Ascending aorta (tissue), 2 donors: Measurements from ENCODE around the gene SNRNP25. TPM values are rescaled to one million over a fixed set of nuclear protein-coding genes. Genes with fewer than 3 reads are reported as not detected.

Experiments
- DNase-seq, 2 donors: peaks; one replicate each; pipeline ENCODE4 v3.0.0-alpha.2; 2019; ENCODE audit warnings: low spot score in 2 of 2
- H3K27ac ChIP-seq, 2 donors: fragments of 200-600 bp; sonication (generic); one replicate each; pipeline ENCODE4 v1.5.1; 2016 to 2017; ENCODE audit warnings: mild to moderate bottlenecking in 1 of 2
- H3K27me3 ChIP-seq: fragments of 200-600 bp; sonication (generic); one replicate; pipeline ENCODE4 v1.5.1; 2017
- H3K36me3 ChIP-seq, 2 donors: fragments of 200-600 bp; sonication (generic); one replicate each; pipeline ENCODE4 v1.5.1; 2016
- H3K4me1 ChIP-seq, 2 donors: fragments of 200-600 bp; sonication (generic); one replicate each; pipeline ENCODE4 v1.5.1; 2016 to 2017; ENCODE audit warnings: mild to moderate bottlenecking in 1 of 2
- H3K4me3 ChIP-seq, 2 donors: fragments of 200-600 bp; sonication (generic); one replicate each; pipeline ENCODE4 v1.5.1; 2016 to 2017; ENCODE audit warnings: mild to moderate bottlenecking in 1 of 2
- H3K9me3 ChIP-seq, 2 donors: fragments of 200-600 bp; sonication (generic); one replicate each; pipeline ENCODE4 v1.5.1; 2016
- CTCF ChIP-seq, 3 experiments: fragments of 200-600 bp in 2 of 3; fragments of 450-650 bp in 1 of 3; sonication (generic) in 2 of 3; IDR thresholded peaks; one replicate each; pipeline ENCODE4 v1.5.1; 2016 to 2019; ENCODE audit warnings: antibody characterized with exemption in 3 of 3, mild to moderate bottlenecking in 1 of 3, moderate library complexity in 1 of 3
- intact Hi-C: fragments of 100-400 bp; cut with DNase I; formaldehyde crosslinking; loops from one replicate; pipeline ENCODE4 v1.15.1; 2023
- total RNA-seq: library from RNA; depleted of rRNA; stranded (reverse); fragments of >200 nt; gene quantifications from one replicate; pipeline ENCODE4 v1.1.0, GENCODE V29; 2016

SNRNP25 gene
- total RNA-seq, 1 donor from 2014 or later: not detected

- intact Hi-C loops: no loop called here
- peaks cover 16 to 25% of the 10 kb centered on the region in 2 donors for H3K4me1 ChIP-seq
- peaks cover 56 to 57% of the 10 kb centered on the region in 2 donors for H3K36me3 ChIP-seq
- no peaks in the 10 kb centered on the region for H3K27me3 ChIP-seq
- no peak for DNase-seq
- H3K4me3 ChIP-seq: no peak overlapping the region
- TF ChIP-seq CTCF (IDR thresholded peaks at IDR 0.05): no peak
- H3K9me3 ChIP-seq: no peaks in the 10 kb centered on the region
- peak overlapping the region; percentile 43 to 49 for H3K27ac ChIP-seq
Observed at GRCh38 chr16:89391-90302, 36.0 kb downstream of the SNRNP25 start.

GRCh38 chr16:91484-91883, 37.9 kb downstream of the SNRNP25 start:
- DNase-seq: no peak
- intact Hi-C loops: no loop called here
- TF ChIP-seq CTCF (IDR thresholded peaks at IDR 0.05): no peak
- Histone ChIP-seq H3K27ac (peak overlapping the region; percentile 49 to 66), H3K27me3 (no peaks in the 10 kb centered on the region), H3K4me1 (peaks cover 4 to 8% of the 10 kb centered on the region in 2 donors), H3K36me3 (peaks cover 42 to 45% of the 10 kb centered on the region in 2 donors), H3K9me3 (no peaks in the 10 kb centered on the region), H3K4me3 (no peak overlapping the region)

- no peaks in the 10 kb centered on the region for H3K9me3 ChIP-seq
- H3K4me1 ChIP-seq: peaks cover 4 to 13% of the 10 kb centered on the region in 2 donors
- H3K27ac ChIP-seq: peak overlapping the region; percentile 49 to 66
- H3K27me3 ChIP-seq: no peaks in the 10 kb centered on the region
- TF ChIP-seq CTCF (IDR thresholded peaks at IDR 0.05): no peak
- peaks cover 30 to 35% of the 10 kb centered on the region in 2 donors for H3K36me3 ChIP-seq
- no peak overlapping the region for H3K4me3 ChIP-seq
- intact Hi-C loops: no loop called here
- DNase-seq: no peak
Observed at GRCh38 chr16:92431-93339, 39.1 kb downstream of the SNRNP25 start.

- H3K27ac ChIP-seq: no peak overlapping the region
- intact Hi-C loops: no loop called here
- no peak for TF ChIP-seq CTCF (IDR thresholded peaks at IDR 0.05)
- H3K27me3 ChIP-seq: no peaks in the 10 kb centered on the region
- peaks cover 4 to 19% of the 10 kb centered on the region in 2 donors for H3K4me1 ChIP-seq
- no peak overlapping the region for H3K4me3 ChIP-seq
- H3K9me3 ChIP-seq: no peaks in the 10 kb centered on the region
- peaks cover 10 to 24% of the 10 kb centered on the region in 2 donors for H3K36me3 ChIP-seq
- no peak for DNase-seq
Observed at GRCh38 chr16:94918-95265, 41.3 kb downstream of the SNRNP25 start.

- Histone ChIP-seq H3K4me3 (no peak overlapping the region), H3K9me3 (no peaks in the 10 kb centered on the region), H3K27ac (no peak overlapping the region), H3K4me1 (peaks cover 11 to 21% of the 10 kb centered on the region in 2 donors), H3K27me3 (no peaks in the 10 kb centered on the region), H3K36me3 (peaks cover 4 to 17% of the 10 kb centered on the region in 2 donors)
- intact Hi-C loops: loop anchor here (1.0 kb wide), 1 partner anchor 32 kb away; no protein-coding TSS in a partner anchor
- peak; percentile 79 to 95 for DNase-seq
- TF ChIP-seq CTCF (IDR thresholded peaks at IDR 0.05): peak; percentile 95 to 100 (median 97)
Observed at GRCh38 chr16:96935-97381, 43.3 kb downstream of the SNRNP25 start.
